ENCODE results near the gene ABLIM1.

ABLIM1 gene

DNA sequence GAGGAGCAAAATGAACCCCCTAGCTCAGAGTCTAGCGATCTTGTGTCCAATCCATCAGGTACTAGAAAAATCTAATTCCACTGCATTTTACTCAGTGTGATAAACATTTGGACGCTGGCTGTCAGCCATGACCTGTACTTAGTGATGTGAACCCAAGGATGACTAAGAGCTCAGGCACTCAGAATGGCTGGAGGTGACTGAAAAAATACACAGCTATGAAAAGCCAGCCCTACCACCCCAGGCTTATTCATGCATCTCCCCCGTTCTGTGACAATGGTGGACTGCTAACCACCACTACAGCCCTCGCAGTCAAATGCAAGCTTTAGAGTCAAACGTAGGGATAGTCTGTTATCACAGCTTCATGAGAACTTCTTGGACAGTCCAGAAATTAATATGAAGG, 268.6 kb downstream of the ABLIM1 start:
- no peak for TF ChIP-seq TAF1 (IDR thresholded peaks at IDR 0.05; ENCODE audit: borderline replicate concordance, insufficient read depth, low read length)
- TF ChIP-seq FOXP2 (optimal IDR thresholded peaks at IDR 0.05; ENCODE audit: borderline replicate concordance, extremely low read depth, extremely low read length, insufficient read depth) = no peak
- TF ChIP-seq SIN3A (IDR thresholded peaks at IDR 0.05; ENCODE audit: borderline replicate concordance, insufficient read depth, low read length) = no peak
- no peak for TF ChIP-seq POLR2AphosphoS5 (IDR thresholded peaks at IDR 0.05; ENCODE audit: low read depth, low read length)
- TF ChIP-seq REST (IDR thresholded peaks at IDR 0.05; ENCODE audit: insufficient read depth in 1 of 2, low read depth in 2 of 2, low read length in 2 of 2) = no peak

DNA sequence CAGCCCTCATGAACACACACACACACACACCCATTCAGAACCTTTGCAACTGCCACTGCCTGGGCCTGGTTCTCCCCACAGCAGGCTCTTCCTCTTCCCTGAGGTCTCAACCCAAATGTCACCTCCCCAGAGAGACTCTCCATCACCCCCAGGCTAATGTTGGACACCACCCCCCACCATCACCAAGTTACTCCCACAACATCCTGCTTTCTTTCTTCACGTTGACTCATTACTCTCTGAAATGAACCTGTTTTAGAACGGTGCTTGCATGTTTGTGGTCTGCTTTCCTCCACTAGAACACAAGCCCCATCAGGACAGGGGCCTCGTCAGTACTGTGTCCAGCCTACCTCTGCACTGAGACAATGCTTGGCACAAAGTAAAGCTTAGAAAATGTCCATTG, 269.8 kb downstream of the ABLIM1 start:
- no peak for TF ChIP-seq REST (IDR thresholded peaks at IDR 0.05; ENCODE audit: insufficient read depth in 1 of 2, low read depth in 2 of 2, low read length in 2 of 2)
- no peak for TF ChIP-seq SIN3A (IDR thresholded peaks at IDR 0.05; ENCODE audit: borderline replicate concordance, insufficient read depth, low read length)
- no peak for TF ChIP-seq POLR2AphosphoS5 (IDR thresholded peaks at IDR 0.05; ENCODE audit: low read depth, low read length)
- no peak for TF ChIP-seq TAF1 (IDR thresholded peaks at IDR 0.05; ENCODE audit: borderline replicate concordance, insufficient read depth, low read length)
- no peak for TF ChIP-seq FOXP2 (optimal IDR thresholded peaks at IDR 0.05; ENCODE audit: borderline replicate concordance, extremely low read depth, extremely low read length, insufficient read depth)

DNA sequence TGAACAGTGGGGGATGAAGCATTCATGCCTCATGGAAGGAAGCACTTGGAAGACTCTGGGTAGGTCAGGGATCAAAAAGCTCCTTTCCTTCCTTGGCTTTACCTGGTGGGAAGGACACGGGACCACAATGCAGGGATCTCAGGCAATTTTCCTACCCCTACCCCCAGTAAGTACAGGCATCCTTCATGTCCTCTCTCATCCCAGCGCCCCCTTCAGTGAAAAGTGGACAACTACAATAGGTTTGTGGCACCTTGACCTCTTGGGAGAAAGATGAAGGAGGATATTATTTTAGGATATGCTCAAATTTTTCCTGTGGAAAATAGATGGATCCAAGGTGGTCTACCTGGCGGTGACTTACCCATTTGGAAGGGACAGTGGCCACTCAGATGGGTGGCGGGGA, 270.3 kb downstream of the ABLIM1 start:
- no peak for TF ChIP-seq REST (IDR thresholded peaks at IDR 0.05; ENCODE audit: insufficient read depth in 1 of 2, low read depth in 2 of 2, low read length in 2 of 2)
- no peak for TF ChIP-seq SIN3A (IDR thresholded peaks at IDR 0.05; ENCODE audit: borderline replicate concordance, insufficient read depth, low read length)
- no peak for TF ChIP-seq TAF1 (IDR thresholded peaks at IDR 0.05; ENCODE audit: borderline replicate concordance, insufficient read depth, low read length)
- TF ChIP-seq POLR2AphosphoS5 (IDR thresholded peaks at IDR 0.05; ENCODE audit: low read depth, low read length) = no peak
- no peak for TF ChIP-seq FOXP2 (optimal IDR thresholded peaks at IDR 0.05; ENCODE audit: borderline replicate concordance, extremely low read depth, extremely low read length, insufficient read depth)

GRCh38 chr10:114386452-114386851, 271.6 kb downstream of the ABLIM1 start:
- TF ChIP-seq SIN3A (IDR thresholded peaks at IDR 0.05; ENCODE audit: borderline replicate concordance, insufficient read depth, low read length) = no peak
- TF ChIP-seq TAF1 (IDR thresholded peaks at IDR 0.05; ENCODE audit: borderline replicate concordance, insufficient read depth, low read length) = no peak
- no peak for TF ChIP-seq POLR2AphosphoS5 (IDR thresholded peaks at IDR 0.05; ENCODE audit: low read depth, low read length)
- TF ChIP-seq REST (IDR thresholded peaks at IDR 0.05; ENCODE audit: insufficient read depth in 1 of 2, low read depth in 2 of 2, low read length in 2 of 2) = no peak
- no peak for TF ChIP-seq FOXP2 (optimal IDR thresholded peaks at IDR 0.05; ENCODE audit: borderline replicate concordance, extremely low read depth, extremely low read length, insufficient read depth)

DNA sequence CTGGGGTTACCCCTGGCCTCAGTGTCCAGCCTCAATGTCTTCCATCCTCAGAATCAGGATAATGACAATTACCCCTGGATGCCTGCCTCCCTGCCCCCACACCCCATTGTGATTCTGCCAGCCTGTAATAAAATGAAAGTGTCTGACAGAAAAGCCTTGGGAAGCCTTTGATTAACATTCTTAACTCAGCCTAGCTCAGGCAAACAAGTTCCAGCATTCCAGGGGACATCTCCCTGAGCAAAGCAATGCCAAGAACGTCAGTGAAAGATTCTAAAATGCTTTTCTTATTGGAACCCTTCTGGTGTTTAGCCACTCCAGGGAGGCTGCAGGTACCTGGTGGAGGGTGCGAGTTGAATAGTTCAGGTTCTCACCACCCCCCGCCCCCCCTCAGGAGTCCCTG, 272.5 kb downstream of the ABLIM1 start:
- TF ChIP-seq TAF1 (IDR thresholded peaks at IDR 0.05; ENCODE audit: borderline replicate concordance, insufficient read depth, low read length) = no peak
- TF ChIP-seq FOXP2 (optimal IDR thresholded peaks at IDR 0.05; ENCODE audit: borderline replicate concordance, extremely low read depth, extremely low read length, insufficient read depth) = no peak
- no peak for TF ChIP-seq REST (IDR thresholded peaks at IDR 0.05; ENCODE audit: insufficient read depth in 1 of 2, low read depth in 2 of 2, low read length in 2 of 2)
- TF ChIP-seq SIN3A (IDR thresholded peaks at IDR 0.05; ENCODE audit: borderline replicate concordance, insufficient read depth, low read length) = no peak
- no peak for TF ChIP-seq POLR2AphosphoS5 (IDR thresholded peaks at IDR 0.05; ENCODE audit: low read depth, low read length)
